ENCODE data around the gene HS6ST2. TPM values are rescaled to one million over a fixed set of nuclear protein-coding genes. Genes with fewer than 3 reads are reported as not detected.

HS6ST2 gene
- total and polyA plus RNA-seq, 10 of the 15 experiments (the other 5 are each of a cell fraction or from before 2014, with no cell fraction given), result not detected

- ATAC-seq (no peak), FAIRE-seq (no peak), DNase-seq (ENCODE audit: low read depth, low spot score) (no peak)
- H3K27ac ChIP-seq (ENCODE audit: control insufficient read depth, insufficient read depth), result no peak overlapping the region
- H4K20me1 ChIP-seq (ENCODE audit: control insufficient read depth, insufficient read depth), result no peaks in the 10 kb centered on the region
- 0% methylated on average over 2 of the region's 2 CpGs for WGBS (ENCODE audit: insufficient coverage, insufficient replicate concordance, low lambda C conversion rate, missing lambda C conversion rate)
- BruUV-seq (replicated peaks), result no TSS peak
- H2AFZ ChIP-seq (ENCODE audit: control insufficient read depth, low read depth, low read length), result no peak overlapping the region
- H3K4me3 ChIP-seq, result no peak overlapping the region
- no peaks in the 10 kb centered on the region for H3K79me2 ChIP-seq (ENCODE audit: control insufficient read depth, insufficient read depth, low read length)
- SMC1A ChIA-PET (ENCODE audit: uncharacterized antibody, unreplicated experiment), result no interaction called here
- CTCF ChIA-PET, result interaction anchor here (0.5 kb wide), 1 partner anchor 1206 kb away, joined by 3 read pairs; no protein-coding TSS in a partner anchor
- in situ Hi-C loops (cut with MboI) (no loop called here), intact Hi-C loops (cut with micrococcal nuclease; ENCODE audit: unreplicated experiment) (no loop called here)
- no peaks in the 10 kb centered on the region for H3K36me3 ChIP-seq (ENCODE audit: control insufficient read depth in 2 of 2, insufficient read depth in 2 of 2, low read length in 1 of 2)
- H3K9me3 ChIP-seq (replicated peaks; ENCODE audit: control insufficient read depth, insufficient read depth, low read length), result no peaks in the 10 kb centered on the region
- RAD21 ChIA-PET (ENCODE audit: unreplicated experiment), result no interaction called here
- H3K9ac ChIP-seq (ENCODE audit: control insufficient read depth, insufficient read depth, low read length), result no peak overlapping the region
- H3K4me1 ChIP-seq (ENCODE audit: control insufficient read depth, insufficient read depth, low read length), result no peaks in the 10 kb centered on the region
- TF ChIP-seq PRDM15 (CRISPR knock-in tag; IDR thresholded peaks at IDR 0.05), result no peak
- TF ChIP-seq RB1 (IDR thresholded peaks at IDR 0.05; ENCODE audit: borderline replicate concordance), result no peak
- no peak for TF ChIP-seq HCFC1 (IDR thresholded peaks at IDR 0.05; ENCODE audit: low read length)
- no peak for TF ChIP-seq NFIC (IDR thresholded peaks at IDR 0.05; ENCODE audit: low read depth, low read length)
- TF ChIP-seq, protein P1, sequence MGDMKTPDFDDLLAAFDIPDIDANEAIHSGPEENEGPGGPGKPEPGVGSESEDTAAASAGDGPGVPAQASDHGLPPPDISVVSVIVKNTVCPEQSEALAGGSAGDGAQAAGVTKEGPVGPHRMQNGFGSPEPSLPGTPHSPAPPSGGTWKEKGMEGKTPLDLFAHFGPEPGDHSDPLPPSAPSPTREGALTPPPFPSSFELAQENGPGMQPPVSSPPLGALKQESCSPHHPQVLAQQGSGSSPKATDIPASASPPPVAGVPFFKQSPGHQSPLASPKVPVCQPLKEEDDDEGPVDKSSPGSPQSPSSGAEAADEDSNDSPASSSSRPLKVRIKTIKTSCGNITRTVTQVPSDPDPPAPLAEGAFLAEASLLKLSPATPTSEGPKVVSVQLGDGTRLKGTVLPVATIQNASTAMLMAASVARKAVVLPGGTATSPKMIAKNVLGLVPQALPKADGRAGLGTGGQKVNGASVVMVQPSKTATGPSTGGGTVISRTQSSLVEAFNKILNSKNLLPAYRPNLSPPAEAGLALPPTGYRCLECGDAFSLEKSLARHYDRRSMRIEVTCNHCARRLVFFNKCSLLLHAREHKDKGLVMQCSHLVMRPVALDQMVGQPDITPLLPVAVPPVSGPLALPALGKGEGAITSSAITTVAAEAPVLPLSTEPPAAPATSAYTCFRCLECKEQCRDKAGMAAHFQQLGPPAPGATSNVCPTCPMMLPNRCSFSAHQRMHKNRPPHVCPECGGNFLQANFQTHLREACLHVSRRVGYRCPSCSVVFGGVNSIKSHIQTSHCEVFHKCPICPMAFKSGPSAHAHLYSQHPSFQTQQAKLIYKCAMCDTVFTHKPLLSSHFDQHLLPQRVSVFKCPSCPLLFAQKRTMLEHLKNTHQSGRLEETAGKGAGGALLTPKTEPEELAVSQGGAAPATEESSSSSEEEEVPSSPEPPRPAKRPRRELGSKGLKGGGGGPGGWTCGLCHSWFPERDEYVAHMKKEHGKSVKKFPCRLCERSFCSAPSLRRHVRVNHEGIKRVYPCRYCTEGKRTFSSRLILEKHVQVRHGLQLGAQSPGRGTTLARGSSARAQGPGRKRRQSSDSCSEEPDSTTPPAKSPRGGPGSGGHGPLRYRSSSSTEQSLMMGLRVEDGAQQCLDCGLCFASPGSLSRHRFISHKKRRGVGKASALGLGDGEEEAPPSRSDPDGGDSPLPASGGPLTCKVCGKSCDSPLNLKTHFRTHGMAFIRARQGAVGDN (IDR thresholded peaks at IDR 0.05), result no peak
- TF ChIP-seq GATAD2B (conservative IDR thresholded peaks at IDR 0.05; ENCODE audit: low read depth), result no peak
- no peak for TF ChIP-seq PAX8 (IDR thresholded peaks at IDR 0.05)
- TF ChIP-seq KAT2A (conservative IDR thresholded peaks at IDR 0.05; ENCODE audit: control insufficient read depth, low read depth, low read length), result no peak
- TF ChIP-seq ZNF217 (IDR thresholded peaks at IDR 0.05), result no peak
- no peak for TF ChIP-seq SRF (IDR thresholded peaks at IDR 0.05; ENCODE audit: low read depth in 2 of 2, low read length in 2 of 2)
- no peak for TF ChIP-seq ATF2 (IDR thresholded peaks at IDR 0.05; ENCODE audit: low read length)
- POLR2A ChIA-PET, result no interaction called here
- no peak overlapping the region for H3K4me2 ChIP-seq (ENCODE audit: control insufficient read depth, insufficient read depth)
- no peaks in the 10 kb centered on the region; a peak in 1 of 4 replicates for H3K27me3 ChIP-seq (replicated peaks in 1 of 2; ENCODE audit: control insufficient read depth in 2 of 2, insufficient read depth in 2 of 2, low read length in 1 of 2)
Measured at GRCh38 chrX:132662844-132663243, 295.6 kb downstream of the HS6ST2 start.

All from GM12878 (cell line).